Measurements from ENCODE around the gene C16orf92. TPM values are rescaled to one million over a fixed set of nuclear protein-coding genes. Genes with fewer than 3 reads are reported as not detected.
A peak's percentile ranks its signal among the peaks of the same experiment; 100 is the strongest.

Gene C16orf92, protein sequence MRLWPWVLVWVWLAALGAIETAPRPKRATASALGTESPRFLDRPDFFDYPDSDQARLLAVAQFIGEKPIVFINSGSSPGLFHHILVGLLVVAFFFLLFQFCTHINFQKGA
- total RNA-seq: not detected

DNA sequence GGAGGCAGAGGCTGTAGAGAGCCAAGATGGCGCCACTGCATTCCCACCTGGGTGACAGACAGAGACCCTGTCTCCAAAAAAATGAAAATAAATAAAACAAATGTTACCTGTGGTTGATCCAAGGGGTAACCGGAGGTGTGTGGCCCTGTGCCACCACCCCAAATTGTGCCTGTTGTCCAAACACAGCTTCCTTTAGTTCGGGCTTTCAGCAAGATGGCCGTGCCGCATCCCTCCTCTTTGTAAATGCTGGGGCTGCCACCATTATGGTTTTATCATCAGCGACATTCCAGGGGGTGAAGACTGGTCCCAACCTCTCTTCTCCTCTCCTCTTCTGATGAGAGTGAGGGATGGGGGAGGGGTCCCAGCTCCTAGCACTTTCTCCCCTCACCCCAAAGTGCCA, at the start of gene C16orf92:
Gene C16orf92, plus strand, starts transcription at position 312 of the 400 bp plus-strand sequence. CDS start 143 bp downstream, outside the sequence.
- FAIRE-seq (no peak), DNase-seq (ENCODE audit: low spot score in 2 of 2) (no peak)

DNA sequence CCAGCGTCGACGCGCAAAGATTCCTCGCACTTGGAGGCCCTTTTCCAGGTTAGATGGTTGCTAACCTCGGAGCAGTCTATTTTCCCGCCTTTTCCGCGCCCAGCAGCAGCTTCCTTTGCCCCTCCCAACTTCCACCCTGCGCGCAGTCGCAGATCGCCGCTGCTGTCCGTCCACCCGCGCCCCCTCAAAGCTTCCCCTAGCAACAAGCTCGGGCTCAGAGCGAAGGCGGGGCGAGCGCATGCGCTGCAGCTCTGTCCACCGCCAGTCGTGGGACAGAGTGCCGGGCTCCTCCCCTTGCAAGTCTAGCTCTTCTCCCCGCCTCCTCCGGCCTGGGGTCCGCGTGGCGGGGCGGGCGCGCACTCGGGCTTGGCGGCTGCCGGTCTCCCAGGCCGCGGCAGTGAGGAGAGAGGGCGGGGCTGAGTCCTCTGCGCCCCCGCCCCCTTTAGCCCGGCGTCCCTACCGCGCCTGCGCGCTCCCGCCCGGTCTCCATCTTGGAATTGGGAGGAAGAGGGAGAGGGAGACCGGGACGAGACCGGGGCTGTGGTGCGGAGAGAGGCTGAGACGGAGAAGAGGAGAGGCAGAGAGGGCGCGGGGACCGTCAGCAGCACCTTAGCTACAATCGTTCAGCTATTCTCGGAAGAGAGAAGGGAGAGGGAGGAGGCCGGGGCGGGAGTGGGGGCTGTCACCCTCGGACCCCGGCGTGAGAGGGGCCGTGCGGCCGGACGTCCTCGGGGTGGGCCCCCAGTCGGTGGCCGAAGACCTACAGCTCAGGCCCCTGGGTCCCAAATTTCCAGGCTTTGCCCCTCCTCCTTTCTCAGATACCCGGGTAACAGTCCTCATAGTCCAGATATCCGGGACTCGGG, 49.4 kb upstream of the C16orf92 start, which contains the start of gene TAOK2:
Gene TAOK2, plus strand, starts transcription at position 485 of the 863 bp plus-strand sequence. CDS start 3,905 bp downstream, outside the sequence.
- no peak for FAIRE-seq
- peak; percentile 98 to 99 for DNase-seq (ENCODE audit: low spot score in 2 of 2)

DNA sequence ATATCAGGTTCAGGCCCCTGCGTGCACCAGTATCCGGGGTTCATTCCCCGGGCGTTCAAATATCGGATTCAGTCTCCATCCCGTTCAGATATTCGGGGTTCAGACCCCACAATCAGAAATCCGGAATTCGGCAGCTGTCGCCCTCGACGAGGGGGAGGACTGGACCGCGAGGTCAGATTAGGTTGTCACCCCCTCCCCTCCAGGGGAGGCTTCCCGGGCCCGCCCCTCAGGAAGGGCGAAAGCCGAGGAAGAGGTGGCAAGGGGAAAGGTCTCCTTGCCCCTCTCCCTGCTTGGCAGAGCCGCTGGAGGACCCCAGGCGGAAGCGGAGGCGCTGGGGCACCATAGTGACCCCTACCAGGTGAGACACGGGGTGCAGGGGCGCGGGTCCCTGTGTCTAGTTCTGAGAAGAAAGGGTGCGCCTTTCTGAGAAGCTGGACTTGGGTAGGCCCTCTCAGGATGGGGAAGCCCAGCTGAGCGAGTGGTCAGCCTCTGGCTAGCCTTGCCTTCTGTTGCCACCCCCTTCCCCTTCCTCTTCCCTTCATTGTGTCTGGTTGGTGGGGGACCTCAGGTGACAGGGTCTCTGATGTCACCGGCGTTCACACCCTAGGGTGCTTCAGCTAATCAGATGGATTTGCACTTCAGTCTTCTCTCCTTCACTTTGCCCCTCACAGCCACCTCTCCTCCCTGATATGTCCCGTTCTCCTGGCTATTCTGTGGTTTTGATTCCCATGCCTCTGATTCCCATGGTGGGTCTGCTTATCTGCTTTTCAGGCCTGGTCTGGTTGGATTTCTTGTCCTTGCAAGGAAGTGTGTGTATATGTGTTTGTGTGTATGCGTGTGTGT, 48.5 kb upstream of the C16orf92 start:
- no peak for FAIRE-seq
- DNase-seq (ENCODE audit: low spot score in 2 of 2): peak; percentile 36 to 59

DNA sequence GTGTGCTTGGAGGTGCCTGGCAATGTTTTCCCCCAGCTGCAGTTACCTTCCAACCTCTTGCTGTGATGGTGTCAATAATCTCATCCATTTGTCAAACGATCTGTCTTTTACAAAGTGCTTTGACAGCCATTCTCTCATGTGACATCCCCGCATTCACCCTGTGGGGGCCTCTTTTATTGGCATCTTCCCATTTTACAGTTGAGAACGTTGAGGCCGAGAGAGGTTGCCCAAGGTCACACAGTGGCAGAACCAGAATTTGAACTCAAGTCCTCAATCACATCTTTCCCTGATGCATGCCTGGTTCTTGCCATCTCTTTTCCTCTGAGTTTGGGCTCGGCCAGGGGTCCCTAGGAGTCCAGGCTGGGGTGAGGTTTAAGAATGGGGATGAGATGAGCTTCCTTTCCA, 47.9 kb upstream of the C16orf92 start:
- DNase-seq (ENCODE audit: low spot score in 2 of 2) (peak in 1 of 2 donors; percentile 11), FAIRE-seq (no peak)

DNA sequence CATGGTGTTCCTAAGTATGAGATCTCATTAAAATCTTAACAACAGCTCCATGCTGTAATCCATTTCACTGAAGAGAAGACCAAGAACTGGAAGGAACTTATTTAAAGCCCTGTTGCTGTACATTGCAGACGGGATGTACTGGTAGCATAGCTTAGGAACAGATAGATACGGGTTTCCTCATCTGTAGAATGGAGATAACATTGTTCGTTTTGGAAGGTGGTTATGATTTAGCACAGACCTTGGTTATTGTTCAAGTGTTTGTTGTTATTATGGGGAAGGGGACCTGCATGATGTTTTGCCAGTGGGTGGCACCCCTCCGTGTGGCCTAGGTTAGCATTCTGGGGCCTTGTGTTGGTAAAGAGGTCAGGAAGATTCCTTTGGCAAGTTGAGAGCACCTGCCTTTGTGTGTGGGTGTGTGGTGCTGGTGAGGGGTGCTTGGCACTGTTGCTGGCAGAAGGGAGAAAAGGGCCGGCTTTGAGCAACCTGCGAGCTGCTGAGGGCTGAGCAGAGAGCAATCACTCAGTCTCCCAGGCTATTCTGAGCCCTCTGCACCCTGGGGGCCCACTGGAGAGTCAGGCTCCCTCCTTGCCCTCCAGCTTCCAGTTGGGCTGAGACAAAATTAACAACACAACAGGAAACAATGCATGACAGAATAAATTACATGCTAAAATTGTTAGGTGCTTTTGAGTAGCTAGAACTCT, 47.0 kb upstream of the C16orf92 start:
- DNase-seq (ENCODE audit: low spot score in 2 of 2): peak; percentile 14 to 37
- no peak for FAIRE-seq

DNA sequence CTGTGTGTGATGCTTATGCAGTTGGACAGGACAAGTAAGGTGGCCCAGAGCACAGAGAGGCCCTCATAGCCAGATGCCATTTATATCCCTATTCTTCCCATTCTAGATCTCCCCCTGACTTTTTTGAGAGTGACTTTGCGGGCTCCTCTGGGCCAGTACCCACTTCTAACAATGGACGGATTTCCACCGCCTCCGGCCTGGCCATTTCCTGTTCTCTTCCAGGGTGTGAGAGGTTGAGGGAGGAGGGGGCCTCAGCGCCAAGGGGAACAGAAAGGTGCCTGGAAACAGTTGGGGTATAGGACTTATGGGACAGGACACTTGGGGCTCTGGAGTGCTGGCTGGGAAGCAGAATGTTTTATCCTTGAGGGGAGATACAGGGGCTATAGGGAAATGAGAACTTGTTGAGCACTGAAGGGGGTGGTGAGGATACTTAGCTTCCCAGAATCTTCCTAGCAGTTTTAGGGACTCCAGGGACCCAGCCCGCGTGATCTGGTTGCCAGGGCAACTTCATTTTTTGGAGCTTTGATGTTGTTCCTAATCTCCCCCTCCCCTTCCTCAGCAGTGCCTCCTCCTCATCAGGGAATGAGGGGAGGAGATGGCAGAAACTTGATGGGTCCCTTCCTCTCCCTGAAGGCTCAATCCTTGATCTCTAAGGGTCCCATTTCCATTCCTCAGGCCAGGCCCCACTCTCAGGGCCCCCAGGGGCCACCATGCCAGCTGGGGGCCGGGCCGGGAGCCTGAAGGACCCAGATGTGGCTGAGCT, 45.8 kb upstream of the C16orf92 start:
- FAIRE-seq (no peak), DNase-seq (ENCODE audit: low spot score in 2 of 2) (no peak)

DNA sequence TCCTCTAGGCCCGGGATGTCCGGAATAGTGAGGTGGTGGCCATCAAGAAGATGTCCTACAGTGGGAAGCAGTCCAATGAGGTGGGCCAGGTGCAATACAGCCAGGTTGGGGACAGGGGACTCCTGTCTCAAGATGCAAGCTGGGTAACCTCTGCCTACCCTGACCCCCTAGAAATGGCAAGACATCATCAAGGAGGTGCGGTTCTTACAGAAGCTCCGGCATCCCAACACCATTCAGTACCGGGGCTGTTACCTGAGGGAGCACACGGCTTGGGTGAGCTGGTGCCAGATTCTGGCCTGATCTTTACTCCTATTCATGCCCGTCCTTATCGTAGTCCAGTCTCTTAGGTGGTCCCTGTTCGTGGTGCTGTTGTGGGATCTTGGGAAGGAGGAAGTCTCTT, 44.9 kb upstream of the C16orf92 start:
- DNase-seq (ENCODE audit: low spot score in 2 of 2) (no peak), FAIRE-seq (no peak)

DNA sequence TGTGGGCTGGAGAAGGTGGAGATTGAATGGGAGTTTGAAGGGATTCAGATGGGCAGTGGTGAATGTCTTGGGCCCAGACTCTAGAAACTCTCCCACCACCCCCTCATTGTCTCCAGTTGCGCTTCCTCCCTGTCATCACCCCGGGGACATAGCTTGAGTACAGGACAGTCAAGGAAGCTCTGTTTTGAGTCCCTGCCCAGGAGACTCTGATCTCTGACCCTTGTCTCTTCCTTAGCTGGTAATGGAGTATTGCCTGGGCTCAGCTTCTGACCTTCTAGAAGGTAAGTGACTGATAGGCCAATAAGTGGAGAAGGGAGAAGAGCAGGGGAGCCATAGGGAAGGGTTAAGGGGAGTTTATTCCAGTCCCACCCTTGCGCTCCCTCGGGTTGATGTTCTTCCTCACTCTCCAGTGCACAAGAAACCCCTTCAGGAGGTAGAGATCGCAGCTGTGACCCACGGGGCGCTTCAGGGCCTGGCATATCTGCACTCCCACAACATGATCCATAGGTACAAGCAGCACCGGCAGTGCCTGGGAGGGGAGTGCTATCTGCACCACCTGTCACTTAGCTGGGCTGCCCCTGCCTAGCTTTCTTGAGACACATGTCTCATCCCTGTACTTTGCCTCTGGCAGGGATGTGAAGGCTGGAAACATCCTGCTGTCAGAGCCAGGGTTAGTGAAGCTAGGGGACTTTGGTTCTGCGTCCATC, 44.3 kb upstream of the C16orf92 start:
- no peak for FAIRE-seq

DNA sequence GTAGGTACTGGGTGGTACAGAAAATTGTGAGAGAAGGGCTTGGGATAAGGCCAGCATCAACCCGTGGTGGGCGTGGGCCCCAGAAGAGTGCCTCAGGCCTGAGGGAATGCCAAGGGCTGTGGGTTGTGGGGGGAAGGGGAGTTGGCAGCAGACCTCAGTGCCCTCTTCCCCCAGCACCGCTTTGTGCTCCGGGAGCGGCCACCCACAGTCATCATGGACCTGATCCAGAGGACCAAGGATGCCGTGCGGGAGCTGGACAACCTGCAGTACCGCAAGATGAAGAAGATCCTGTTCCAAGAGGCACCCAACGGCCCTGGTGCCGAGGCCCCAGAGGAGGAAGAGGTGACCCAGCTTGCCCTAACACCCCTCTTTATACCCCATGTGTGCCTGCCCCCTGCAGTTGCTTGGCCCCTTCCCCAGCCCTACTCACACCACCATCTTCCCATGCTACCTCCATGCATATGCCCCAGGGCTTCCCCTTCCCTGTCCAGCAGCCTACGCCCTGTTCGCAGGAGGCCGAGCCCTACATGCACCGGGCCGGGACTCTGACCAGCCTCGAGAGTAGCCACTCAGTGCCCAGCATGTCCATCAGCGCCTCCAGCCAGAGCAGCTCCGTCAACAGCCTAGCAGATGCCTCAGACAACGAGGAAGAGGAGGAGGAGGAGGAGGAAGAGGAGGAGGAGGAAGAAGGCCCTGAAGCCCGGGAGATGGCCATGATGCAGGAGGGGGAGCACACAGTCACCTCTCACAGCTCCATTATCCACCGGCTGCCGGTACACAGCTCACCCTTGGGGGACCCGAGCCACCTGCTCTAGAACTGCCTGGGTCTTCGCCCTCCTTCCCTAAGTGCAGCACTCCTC, 40.2 kb upstream of the C16orf92 start:
- FAIRE-seq (no peak), DNase-seq (ENCODE audit: low spot score in 2 of 2) (no peak)

More for the DNA sequence above, 44.3 kb upstream of the C16orf92 start:
- DNase-seq (ENCODE audit: low spot score in 2 of 2): no peak

DNA sequence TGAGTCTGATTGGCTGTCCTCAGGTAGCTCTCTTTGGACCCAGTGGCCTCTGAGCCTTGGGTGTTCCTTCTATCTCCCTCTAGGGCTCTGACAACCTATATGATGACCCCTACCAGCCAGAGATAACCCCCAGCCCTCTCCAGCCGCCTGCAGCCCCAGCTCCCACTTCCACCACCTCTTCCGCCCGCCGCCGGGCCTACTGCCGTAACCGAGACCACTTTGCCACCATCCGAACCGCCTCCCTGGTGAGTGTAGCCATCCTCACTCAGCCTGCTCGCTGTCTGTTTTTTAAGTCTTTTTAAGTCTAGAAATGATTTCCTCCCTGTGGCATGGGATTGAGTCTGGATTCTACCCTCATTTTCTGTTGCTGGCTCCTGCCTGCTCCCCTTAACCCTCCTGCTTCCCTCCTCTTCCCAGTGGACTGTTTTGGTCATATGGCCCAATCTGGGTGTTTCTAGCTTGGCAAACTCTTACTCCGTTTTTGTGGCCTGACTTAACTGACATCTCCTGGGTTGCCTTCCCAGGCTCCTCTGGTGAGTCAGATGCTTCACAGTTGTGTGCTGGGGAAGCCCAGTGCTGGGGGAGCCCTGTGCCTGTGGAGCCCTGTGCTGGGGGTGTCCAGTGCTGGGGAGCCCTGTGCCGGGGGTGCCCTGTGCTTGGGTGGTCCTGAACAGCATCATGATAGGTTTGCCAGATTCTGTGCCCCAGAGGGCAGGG, 39.4 kb upstream of the C16orf92 start:
- FAIRE-seq (no peak), DNase-seq (ENCODE audit: low spot score in 2 of 2) (no peak)

DNA sequence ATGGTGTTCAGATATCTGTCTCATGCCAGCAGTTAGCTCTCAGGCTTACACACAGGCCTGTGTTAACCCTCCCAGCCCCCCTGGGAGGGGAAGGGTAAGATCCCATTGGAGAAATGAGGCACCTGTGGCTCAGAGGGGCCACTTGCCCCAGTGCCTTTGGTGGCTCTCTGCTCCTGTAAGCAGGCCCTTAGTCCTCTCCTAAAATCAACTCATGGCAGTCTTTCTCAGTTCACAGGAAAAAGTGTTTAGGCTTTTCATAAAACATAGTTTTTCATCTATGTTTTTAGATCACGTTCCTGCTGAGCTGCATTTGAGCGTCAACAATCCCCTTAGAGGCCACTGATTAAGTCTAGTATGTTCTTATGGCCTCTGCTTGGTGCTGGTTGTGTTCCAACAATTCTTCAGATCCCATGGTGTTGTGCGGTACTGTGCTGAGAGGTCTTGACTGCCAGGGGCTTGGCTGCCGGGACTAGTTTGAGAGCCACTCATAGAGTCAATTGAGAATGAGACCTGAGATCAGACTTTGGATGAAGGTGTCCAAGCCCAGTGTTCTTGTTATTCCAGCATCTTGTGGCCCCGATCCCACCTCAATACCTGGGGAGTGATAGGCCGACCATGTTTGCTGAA, 38.7 kb upstream of the C16orf92 start:
- no peak for FAIRE-seq

DNA sequence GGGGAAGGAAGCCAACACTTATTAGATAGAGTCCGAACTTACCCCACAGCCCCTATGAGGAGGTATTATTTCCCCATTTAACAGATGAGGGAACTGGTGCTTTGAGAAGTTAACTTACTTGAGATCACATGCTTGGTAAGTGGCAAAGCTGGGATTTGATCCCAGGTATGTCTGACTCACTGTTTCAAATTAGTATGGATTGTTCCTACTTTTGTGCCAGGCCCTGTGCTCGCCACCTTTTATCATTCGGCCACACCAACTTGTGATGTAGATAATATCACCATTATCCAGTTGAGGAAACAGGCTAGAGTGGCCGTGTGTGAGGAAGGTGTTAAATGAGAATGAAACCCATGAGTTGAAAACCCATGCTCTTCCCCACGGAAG, 38.2 kb upstream of the C16orf92 start:
- DNase-seq (ENCODE audit: low spot score in 2 of 2): no peak
- FAIRE-seq: no peak

More for the DNA sequence above, 38.7 kb upstream of the C16orf92 start:
- DNase-seq (ENCODE audit: low spot score in 2 of 2): no peak

DNA sequence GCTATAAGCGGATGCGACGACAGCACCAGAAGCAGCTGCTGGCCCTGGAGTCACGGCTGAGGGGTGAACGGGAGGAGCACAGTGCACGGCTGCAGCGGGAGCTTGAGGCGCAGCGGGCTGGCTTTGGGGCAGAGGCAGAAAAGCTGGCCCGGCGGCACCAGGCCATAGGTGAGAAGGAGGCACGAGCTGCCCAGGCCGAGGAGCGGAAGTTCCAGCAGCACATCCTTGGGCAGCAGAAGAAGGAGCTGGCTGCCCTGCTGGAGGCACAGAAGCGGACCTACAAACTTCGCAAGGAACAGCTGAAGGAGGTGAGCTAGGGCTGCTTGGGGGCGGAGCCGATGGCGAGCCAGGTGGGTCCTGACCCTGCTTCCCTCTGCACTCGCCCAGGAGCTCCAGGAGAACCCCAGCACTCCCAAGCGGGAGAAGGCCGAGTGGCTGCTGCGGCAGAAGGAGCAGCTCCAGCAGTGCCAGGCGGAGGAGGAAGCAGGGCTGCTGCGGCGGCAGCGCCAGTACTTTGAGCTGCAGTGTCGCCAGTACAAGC, 37.7 kb upstream of the C16orf92 start:
- FAIRE-seq (no peak), DNase-seq (ENCODE audit: low spot score in 2 of 2) (no peak)

DNA sequence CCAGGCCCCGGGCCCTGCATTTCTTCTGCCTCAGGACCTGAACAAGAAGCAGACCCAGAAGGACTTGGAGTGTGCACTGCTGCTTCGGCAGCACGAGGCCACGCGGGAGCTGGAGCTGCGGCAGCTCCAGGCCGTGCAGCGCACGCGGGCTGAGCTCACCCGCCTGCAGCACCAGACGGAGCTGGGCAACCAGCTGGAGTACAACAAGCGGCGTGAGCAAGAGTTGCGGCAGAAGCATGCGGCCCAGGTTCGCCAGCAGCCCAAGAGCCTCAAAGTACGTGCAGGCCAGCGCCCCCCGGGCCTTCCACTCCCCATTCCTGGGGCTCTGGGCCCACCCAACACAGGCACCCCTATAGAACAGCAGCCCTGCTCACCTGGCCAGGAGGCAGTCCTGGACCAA, 36.8 kb upstream of the C16orf92 start:
- FAIRE-seq (no peak), DNase-seq (ENCODE audit: low spot score in 2 of 2) (no peak)

DNA sequence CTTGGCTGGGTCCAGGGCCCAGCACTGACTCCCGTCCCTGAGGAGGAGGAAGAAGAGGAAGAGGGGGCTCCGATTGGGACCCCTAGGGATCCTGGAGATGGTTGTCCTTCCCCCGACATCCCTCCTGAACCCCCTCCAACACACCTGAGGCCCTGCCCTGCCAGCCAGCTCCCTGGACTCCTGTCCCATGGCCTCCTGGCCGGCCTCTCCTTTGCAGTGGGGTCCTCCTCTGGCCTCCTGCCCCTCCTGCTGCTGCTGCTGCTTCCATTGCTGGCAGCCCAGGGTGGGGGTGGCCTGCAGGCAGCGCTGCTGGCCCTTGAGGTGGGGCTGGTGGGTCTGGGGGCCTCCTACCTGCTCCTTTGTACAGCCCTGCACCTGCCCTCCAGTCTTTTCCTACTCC, 36.1 kb upstream of the C16orf92 start:
- FAIRE-seq (no peak), DNase-seq (ENCODE audit: low spot score in 2 of 2) (no peak)

DNA sequence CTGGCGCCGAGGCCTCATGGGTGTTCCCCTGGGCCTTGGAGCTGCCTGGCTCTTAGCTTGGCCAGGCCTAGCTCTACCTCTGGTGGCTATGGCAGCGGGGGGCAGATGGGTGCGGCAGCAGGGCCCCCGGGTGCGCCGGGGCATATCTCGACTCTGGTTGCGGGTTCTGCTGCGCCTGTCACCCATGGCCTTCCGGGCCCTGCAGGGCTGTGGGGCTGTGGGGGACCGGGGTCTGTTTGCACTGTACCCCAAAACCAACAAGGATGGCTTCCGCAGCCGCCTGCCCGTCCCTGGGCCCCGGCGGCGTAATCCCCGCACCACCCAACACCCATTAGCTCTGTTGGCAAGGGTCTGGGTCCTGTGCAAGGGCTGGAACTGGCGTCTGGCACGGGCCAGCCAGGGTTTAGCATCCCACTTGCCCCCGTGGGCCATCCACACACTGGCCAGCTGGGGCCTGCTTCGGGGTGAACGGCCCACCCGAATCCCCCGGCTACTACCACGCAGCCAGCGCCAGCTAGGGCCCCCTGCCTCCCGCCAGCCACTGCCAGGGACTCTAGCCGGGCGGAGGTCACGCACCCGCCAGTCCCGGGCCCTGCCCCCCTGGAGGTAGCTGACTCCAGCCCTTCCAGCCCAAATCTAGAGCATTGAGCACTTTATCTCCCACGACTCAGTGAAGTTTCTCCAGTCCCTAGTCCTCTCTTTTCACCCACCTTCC, 35.5 kb upstream of the C16orf92 start:
- DNase-seq (ENCODE audit: low spot score in 2 of 2) (no peak), FAIRE-seq (no peak)
